Stimulated activated CD4-positive, alpha-beta T cell treated with anti-CD3 and anti-CD28 coated beads, Interleukin-4, amount 100 ng/mL, for 24 hours (primary cell): ENCODE measurements around the gene FZD8.

Source experiments
- DNase-seq: peaks from one replicate; pipeline ENCODE4 v3.0.0-alpha.2; 2020

The FZD8 gene

DNA sequence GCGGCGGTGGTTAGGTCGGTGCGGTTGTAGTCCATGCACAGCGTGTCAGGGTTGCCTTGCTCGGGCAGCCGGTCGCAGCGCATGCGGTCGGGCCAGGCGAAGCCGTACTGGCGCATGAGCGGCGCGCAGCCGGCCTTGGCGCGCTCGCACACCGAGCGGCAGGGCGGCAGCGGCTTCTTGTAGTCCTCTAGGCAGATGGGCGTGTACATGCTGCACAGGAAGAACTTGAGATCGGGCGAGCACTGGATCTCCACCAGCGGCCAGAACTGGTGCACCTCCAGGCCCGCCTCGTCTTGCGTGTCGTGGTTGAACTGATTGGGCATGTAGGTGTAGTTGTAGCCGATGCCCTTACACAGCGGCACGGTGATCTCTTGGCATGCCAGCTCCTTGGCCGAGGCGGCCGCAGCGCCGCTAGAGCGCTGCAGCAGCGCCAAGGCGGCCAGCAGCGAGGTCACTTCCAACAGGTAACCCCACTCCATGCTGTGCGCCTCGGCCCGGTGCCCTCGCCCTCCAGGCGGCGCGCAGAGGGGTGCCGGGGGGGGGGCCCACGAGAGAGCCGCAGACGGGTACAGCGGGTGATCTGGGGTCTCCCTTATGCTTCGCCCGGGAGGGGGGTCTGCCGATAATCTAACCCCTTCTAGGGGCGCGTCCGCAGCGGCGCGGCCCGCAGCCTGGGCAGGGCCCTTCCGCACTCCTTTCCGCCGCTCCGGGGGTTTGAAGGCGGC, 983 bp downstream of the FZD8 start:
- peak; percentile 41 for DNase-seq

DNA sequence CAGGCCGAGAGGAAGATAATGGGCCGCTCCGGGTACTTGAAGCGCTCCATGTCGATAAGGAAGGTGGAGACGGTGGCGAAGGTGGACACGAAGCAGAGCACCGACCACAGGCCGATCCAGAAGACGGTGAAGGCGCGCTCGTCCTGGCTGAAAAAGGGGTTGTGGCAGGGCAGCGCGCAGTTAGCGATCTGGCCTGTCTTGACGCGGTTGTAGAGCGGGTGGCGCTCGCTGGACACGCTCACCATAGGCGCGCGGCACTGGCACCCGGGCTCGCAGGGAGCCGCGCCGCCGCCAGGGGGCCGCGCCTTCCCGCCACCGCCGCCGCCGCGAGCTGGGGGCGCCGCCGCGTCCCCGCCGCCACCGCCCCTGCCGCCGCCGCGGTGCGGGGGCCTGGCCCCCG, 1.6 kb downstream of the FZD8 start:
- DNase-seq, result peak; percentile 25

DNA sequence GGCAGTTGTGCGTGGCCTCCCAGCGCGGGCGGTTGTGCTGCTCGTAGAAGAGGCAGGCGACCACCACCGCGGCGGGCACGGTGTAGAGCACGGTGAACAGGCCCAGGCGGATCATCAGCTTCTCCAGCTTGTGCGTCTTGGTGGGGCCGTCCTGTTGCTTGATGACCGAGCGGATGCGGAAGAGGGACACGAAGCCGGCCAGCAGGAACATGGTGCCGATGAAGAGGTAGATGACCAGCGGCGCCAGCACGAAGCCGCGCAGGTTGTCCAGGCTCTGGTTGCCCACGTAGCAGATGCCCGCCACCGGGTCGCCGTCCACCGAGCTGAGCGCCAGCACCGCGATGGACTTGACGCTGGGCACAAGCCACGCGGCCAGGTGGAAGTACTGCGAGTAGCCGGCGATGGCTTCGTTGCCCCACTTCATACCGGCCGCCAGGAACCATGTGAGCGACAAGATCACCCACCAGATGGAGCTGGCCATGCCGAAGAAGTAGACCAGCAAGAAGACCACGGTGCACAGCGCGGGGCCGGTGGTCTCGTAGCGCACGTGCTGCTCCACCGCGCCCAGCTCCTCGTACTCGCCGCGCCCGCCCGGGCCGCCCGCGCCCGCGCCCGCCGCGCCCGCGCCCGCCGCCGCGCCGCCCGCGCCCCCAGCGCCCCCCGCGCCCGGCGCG, 2.2 kb downstream of the FZD8 start:
- peak; percentile 8 for DNase-seq

DNA sequence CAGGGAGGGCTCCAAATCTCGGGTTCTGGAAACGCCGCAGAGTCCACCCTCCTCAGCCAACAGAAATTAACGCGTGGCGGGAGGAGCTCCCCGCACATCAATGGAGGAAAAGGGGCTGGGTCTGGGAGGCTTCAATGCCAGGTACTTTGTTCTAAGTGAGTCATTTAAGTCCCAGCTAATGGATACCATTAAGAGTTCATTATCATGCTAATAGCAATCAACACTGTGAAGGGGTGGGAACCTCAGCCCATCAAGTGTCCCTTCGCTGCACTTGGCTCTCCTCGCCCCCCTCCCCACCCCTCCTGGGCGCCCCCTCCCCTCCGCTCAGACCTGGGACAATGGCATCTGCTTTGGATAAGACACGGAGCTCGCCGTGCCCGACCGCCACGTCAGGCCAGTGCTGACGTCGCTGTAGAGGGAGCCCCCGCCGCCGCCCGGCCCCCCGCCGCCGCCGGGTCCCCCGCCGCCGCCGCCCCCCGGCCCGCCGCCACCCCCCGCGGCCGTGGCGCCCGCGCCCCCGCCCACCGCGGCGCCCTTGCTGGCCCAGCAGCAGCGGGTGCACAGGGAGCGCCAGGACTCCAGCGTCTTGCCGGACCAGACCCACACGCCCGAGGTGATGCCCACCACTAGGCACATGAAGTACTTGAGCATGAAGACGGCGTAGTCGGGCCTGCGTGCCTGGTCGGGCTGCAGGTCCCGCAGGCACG, 2.9 kb downstream of the FZD8 start:
- no peak for DNase-seq

DNA sequence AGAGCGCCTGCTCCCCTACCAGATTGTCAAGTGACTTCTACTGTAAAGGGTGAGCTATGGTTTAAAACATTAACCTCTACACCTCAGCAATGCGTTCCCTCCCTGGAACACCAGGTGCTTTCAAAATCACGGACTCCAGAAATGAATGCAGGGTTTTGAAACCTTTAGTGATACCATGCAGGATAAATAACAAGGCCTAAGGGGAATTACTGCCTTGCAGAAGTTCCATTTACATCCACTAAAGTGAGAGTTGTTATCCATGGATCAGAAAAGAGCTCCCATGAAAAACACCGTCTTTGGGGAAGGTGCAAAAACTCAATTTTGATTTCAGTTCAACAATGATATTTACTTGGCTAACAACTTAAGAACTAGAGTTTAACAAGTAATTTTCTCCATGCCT, 4.0 kb downstream of the FZD8 start:
- no peak for DNase-seq

DNA sequence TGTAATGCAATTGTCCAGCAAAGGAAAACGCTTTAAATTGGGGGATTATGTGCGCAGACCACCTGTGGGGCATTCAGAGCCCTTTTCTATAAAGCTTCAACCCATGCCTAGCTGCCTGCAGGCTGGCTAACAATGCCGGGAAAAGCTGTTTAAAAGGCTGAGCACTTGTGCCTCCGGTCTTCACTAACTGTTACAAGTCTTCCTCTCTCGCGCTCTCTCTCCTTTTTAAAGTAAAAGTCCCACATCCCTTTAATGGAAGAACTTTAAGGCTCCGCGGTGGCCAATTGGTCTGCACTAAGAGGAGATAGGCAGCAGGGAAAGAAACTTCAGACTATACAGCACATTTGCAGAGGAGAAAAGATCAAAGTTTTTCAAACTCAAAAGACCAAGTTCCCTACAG, 4.6 kb downstream of the FZD8 start:
- DNase-seq, result no peak

DNA sequence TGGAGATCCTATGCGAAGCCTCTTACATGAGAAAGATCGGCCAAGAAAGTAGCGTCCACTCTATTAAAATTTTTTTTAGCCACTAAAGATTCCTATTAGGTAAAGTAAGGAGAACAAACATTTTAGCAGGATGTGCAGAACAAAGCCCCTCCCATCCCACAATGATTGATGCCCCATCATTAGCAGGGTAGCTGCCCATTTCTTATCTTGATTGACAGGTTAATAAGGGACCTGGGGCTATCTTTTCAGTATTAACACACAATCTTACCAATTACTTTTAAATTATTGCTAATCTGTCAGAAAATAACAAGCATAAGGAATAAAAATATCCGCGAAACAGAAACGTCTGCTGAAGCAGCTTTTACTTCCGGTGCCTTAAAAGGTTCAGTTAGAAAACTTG, 5.1 kb downstream of the FZD8 start:
- no peak for DNase-seq

DNA sequence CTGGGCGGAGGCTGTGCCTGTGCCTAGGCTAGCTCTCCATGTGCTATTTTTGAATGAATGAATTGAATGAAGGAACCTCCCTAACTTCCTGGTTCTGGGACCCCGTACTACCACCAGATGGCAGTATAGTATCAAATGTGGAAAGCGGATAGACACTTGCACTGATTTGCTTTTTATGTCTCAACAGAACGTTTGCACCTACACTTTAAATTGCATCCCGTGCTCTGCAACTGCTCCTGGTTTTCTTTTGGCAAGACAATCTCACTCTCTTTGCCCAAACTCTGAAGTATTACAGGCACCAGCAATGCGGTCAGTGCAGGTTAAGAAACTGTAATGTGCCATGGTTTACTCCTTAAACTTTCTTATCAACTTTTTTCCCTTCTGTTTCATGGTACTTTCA, 6.5 kb downstream of the FZD8 start:
- DNase-seq, result peak; percentile 57

DNA sequence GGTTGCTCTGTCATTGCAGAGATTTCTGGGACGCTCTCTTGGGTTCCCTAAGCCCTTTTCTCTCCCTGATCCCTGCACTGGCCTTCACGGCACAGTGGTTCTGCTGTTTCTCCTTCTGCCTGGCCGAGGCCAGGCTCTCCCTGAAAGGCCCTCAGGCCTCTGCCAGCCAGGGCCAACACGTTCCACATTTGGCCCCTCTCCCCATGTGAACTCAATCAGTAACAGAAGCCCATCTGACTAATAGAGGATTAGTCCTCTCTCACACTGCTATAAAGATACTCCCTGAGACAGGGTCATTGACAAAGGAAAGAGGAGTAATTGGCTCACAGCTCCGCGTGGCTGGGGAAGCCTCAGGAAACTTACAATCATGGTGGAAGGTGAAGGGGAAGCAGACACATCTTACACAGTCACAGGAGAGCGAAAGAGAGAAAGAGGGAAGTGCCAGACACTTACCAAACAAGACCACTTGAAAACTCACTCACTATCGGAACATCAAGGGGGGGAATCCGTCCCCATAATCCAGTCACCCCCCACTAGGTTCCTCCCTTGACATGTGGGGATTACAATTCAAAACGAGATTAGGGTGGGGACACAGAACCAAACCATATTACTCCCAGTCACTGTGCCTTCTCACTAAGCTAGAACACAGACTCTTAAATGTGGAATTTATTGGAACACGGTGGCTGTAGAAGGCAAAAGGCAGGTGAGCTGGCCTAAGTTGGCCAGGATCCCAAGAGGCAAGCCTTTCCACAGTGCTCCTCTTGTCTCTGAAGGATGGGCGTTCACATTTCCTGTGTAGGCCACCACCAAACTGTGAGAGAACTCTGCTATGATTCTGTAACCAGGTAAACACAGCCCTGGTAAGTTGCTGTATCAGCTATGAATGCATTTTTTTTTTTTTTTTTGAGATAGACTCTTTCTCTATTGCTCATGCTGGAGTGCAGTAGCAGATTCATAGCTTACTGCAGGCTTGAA, 8.8 kb downstream of the FZD8 start:
- DNase-seq, result no peak

DNA sequence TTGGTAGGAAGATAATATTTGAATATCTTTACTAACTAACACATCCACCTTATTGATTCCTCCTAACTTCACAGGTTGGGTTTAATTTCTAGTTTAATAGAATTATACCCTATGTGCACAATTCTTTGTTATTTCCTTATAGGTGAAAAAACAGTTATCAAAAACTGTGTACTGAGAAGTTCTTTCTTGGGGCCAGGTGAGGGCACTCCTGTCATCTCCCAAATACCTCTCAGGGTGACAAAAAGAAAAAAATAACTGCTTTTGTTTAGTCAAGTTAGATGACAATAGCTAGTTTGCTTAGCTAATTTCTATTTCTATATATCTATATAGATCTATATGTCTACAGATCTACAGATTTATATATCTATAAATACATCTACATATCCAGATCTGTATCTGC, 10.1 kb downstream of the FZD8 start:
- DNase-seq, result no peak

DNA sequence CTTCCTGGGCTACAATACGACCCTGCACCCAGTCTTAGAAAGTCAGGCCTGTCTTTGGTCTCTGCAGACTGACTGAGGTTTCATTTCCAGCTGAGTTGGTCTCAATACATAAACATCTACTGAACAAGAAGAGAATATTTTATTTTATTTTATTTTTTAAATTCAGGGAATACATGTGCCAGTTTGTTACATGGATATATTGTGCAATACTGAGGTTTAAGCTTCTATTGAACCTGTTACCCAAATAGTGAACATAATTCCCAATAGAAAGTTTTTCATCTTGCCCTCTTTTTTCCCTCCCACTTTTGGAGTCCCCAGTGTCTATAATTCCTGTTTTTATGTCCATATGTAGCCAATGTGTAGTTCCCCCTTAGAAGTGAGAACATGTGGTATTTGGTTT, 10.7 kb downstream of the FZD8 start:
- DNase-seq, result no peak

DNA sequence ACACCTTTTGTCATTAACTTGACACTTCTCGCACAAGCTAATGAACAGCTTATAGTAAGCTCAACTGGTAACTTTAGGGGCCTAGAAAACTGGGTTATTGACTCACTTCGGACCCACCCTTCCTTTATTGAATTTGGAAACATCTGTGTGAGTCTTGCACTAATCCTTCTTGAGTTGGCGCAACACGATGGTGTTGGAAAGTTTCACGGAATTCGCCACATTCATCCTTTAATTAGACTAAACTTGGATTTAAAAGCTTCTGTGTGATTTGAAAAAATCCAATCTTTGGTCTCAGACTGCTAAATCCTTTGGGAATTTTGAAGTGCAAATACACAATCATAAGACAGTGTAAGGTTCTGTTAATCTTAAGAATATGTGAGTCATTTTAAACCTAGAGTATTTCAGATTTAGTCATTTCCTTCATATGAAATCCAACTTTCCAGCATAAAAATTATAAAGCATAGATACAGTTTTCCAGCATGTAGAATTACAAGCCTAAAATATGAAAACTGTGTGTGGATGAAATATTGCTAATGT, 15.1 kb downstream of the FZD8 start:
- no peak for DNase-seq

DNA sequence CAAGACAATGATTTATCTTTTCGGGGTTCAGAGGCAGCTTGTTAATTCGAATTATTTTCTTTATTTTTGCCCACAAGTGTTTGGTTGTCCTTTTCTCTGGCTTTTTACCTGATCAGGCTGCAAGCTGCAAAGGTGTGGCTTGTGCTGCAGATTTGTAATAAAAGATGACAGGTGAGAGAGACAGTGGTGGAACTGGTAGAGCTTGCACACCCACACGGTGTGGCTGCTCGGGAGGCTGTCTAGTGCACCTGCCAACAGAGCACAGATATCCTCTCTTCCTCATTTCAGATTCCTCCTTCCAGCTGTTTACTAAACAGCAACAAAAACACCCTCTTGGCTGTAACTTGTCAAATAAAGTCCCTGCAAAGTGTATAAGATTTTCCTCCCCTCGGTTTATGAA, 27.8 kb downstream of the FZD8 start:
- DNase-seq, result no peak

DNA sequence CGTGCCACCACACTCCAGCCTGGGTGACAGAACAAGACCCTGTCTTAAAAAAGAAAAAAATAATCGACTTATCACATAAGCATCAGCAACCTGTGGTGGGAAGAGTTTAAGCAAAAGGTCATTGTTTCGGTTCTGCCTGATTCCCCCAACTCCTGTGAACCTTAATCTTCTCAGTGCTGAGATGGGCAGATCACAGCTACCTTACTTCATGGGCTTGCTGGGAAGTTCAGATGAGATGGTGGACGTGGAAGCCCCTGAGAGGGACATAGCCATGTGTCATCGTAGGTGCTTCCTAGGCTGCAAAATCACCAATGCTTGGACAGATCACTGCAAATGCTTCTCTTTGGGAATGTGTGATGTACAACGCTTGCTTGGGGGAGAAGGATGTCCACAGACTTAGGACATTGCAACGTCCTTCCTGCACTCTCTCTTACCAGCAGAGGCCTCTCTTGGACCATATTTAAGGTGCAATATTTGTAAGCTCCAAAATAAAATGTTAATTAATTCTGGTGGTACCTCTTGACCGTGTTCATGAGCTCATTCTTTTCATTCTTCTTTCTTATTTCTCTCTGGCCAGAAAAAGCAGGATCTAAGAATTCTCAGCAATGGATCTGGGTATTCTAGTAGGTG, 28.4 kb downstream of the FZD8 start:
- no peak for DNase-seq

DNA sequence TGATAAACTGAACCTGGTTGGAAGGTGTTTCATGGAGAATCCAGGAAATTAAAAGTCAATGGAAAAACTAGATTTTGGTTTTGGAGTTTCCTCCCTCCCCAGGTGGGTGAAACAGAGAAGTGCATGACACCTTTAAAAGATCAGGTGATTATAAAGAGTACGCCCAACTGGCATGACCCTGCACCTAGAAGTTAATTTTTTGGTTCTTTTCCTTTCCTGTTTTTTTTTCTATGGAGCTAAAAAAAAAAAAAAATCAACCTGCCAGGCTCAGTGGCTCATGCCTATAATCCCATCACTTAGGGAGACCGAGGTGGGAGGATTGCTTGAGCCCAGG, 29.0 kb downstream of the FZD8 start:
- no peak for DNase-seq

DNA sequence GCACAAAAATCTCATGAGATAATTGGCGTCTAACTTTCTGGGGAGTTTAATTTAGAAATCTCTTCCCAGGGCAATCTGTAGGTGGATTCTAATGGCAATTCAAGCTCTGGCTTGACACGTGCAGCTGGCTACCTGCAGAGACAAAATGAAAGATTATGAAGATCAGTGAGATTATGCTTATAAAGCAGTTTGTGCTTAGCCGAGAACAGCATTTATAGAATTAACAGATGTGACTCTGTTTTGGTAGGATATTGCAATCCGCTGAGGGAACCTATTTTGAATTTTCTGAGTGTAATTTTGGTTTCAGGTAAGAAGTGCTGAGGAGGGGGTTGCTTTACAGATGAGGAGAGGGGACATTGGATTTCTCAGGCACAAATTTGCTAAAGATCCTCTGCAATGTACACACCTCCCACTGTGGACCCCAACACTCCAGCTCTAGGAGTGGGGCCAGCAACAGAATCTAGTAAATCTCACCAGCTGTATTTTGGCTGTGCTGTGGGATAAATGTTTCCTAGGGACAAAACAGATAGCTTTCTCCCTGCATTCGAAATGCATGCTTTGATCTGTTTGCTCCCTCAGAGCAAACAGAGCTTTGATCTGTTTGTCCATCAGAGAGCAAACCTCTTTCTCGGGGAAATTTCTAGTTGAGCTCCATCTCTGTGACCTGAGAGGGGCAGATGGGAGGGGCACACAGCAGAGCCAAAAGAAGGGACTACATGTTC, 29.6 kb downstream of the FZD8 start:
- DNase-seq, result no peak

DNA sequence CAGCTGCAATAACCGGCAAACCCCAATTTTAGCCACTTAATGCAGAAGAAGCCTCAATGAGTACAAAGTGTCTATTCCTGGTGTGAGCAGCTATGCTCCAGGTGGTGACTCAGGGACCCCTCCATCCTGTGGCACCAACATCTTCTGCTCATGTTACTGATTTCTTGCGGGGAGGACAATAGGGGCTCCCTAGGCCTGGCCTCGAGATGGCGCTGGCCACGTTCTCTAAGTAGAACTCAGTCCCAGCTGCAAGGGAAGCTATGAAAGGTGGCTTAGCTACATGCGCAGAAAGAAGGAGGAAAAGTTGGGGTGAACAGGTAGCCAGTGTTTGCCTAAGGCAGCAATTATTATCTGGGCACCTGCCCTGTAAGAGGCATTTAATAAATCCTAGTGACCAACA, 30.3 kb downstream of the FZD8 start:
- no peak for DNase-seq

DNA sequence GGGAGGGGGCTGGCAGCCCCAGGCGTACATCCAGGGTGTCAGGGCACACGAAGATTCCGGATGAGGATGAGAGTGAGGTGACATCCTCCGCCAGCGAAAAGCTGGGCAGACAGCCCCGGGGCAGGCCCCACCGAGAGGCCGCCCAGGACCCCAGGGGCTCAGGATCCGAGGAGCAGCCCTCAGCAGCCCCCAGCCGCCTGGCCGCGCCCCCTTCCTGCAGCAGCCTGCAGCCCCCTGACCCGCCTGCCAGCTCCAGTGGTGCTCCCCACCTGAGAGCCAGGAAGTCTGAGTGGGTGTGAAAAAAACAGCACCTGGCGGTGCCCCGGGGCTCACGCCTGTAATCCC, 33.8 kb downstream of the FZD8 start:
- no peak for DNase-seq

DNA sequence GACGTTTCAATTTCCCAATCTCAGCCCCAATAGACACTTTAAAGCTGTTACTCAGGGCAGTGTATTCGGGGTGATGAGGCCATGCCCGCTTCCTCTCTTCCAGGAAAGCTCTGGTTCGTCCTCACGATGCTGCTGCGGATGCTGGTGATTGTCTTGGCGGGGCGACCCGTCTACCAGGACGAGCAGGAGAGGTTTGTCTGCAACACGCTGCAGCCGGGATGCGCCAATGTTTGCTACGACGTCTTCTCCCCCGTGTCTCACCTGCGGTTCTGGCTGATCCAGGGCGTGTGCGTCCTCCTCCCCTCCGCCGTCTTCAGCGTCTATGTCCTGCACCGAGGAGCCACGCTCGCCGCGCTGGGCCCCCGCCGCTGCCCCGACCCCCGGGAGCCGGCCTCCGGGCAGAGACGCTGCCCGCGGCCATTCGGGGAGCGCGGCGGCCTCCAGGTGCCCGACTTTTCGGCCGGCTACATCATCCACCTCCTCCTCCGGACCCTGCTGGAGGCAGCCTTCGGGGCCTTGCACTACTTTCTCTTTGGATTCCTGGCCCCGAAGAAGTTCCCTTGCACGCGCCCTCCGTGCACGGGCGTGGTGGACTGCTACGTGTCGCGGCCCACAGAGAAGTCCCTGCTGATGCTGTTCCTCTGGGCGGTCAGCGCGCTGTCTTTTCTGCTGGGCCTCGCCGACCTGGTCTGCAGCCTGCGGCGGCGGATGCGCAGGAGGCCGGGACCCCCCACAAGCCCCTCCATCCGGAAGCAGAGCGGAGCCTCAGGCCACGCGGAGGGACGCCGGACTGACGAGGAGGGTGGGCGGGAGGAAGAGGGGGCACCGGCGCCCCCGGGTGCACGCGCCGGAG, 34.4 kb downstream of the FZD8 start:
- DNase-seq, result no peak

DNA sequence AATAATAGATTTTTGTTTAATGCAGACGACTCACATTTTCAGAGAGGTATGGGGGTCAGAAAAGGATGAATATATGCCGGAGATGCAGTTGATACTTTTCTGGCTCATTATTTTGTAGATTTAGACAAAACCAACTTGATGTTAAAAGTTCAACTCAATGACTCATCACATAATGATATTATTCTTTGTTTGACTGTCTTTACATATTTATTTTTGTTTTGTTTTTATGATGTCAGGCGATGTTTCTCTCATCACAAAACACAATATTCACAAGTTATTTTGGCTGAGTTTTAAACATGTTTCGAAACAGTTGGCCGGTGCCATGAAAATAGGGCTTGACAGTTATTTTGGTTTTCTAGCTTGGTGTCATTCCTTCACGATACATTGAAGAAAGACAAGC, 35.7 kb downstream of the FZD8 start:
- no peak for DNase-seq

DNA sequence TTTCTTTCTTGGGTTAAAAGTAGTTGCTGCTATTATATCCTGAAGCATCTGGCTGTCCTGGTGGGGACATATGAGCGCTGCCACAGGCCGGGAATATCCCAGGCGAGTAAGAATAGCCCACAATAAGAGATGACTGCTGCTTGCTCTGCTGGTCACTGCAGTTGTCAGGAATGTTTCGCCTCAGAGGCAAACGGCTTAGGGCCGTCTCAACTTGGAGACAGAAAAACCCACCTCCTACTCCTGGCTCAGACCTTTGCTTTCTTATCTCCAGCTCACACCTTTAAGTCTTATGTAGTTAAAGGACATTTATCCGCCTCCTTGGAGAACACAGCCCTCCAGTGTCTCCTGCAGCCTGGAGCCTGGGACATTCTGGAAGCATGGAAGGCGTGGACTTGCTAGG, 36.9 kb downstream of the FZD8 start, which contains the start of gene GJD4:
TSS of gene GJD4 (plus strand) at position 151 of the 400 bp plus-strand sequence. CDS start at position 378, 227 bp downstream.
- no peak for DNase-seq
